GM12892 (cell line): ENCODE data around the gene ARVCF.

Experiments used
- DNase-seq: peaks from one replicate; pipeline ENCODE4 v3.0.0; 2011; ENCODE audit not compliant: insufficient read length
- FAIRE-seq: peaks from 2 replicates; lab custom pipeline; 2011; peaks lifted over from hg19 to GRCh38; lab: Jason Lieb, UNC
- POLR2A ChIP-seq: IDR thresholded peaks from 2 replicates; pipeline ENCODE4 v1.6.1; 2011; ENCODE audit warnings: low read depth, low read length, control low read depth
- POLR2AphosphoS5 ChIP-seq: IDR thresholded peaks from 2 replicates; pipeline ENCODE4 v1.6.1; 2011; ENCODE audit warnings: low read depth, low read length, control low read depth
- TAF1 ChIP-seq: IDR thresholded peaks from 2 replicates; pipeline ENCODE4 v1.6.1; 2011; ENCODE audit warnings: low read depth, mild to moderate bottlenecking, control low read depth, low read length, borderline replicate concordance

The ARVCF gene

GRCh38 chr22:20052309-20053259 lies 36.0 kb upstream of the ARVCF start:
- no peak for FAIRE-seq
- TF ChIP-seq POLR2AphosphoS5 = no peak
- no peak for TF ChIP-seq TAF1
- no peak for TF ChIP-seq POLR2A
- no peak for DNase-seq

- DNase-seq (no peak), FAIRE-seq (no peak)
- TF ChIP-seq POLR2A (no peak), POLR2AphosphoS5 (no peak), TAF1 (no peak)
Observed at GRCh38 chr22:20051927-20052308, 35.3 kb upstream of the ARVCF start.

- TF ChIP-seq TAF1 (no peak), POLR2A (no peak), POLR2AphosphoS5 (no peak)
- DNase-seq (no peak), FAIRE-seq (no peak)
Observed at GRCh38 chr22:20046730-20047129, 30.1 kb upstream of the ARVCF start.

GRCh38 chr22:20044495-20045151 lies 28.0 kb upstream of the ARVCF start:
- FAIRE-seq (no peak), DNase-seq (no peak)
- TF ChIP-seq TAF1 (no peak), POLR2A (no peak), POLR2AphosphoS5 (no peak)

- DNase-seq = no peak
- TF ChIP-seq TAF1 = no peak
- TF ChIP-seq POLR2A = no peak
- TF ChIP-seq POLR2AphosphoS5 = no peak
- no peak for FAIRE-seq
Observed at GRCh38 chr22:20043997-20044342, 27.3 kb upstream of the ARVCF start.

GRCh38 chr22:20043057-20043996 lies 26.7 kb upstream of the ARVCF start:
- FAIRE-seq = no peak
- TF ChIP-seq POLR2A = no peak
- no peak for TF ChIP-seq TAF1
- no peak for TF ChIP-seq POLR2AphosphoS5
- no peak for DNase-seq

- no peak for FAIRE-seq
- TF ChIP-seq POLR2AphosphoS5 (no peak), POLR2A (no peak), TAF1 (no peak)
Observed at GRCh38 chr22:20040327-20041200, 23.9 kb upstream of the ARVCF start.

GRCh38 chr22:20039683-20040325 lies 23.2 kb upstream of the ARVCF start:
- DNase-seq = no peak
- FAIRE-seq = no peak
- no peak for TF ChIP-seq TAF1
- TF ChIP-seq POLR2A = no peak
- no peak for TF ChIP-seq POLR2AphosphoS5

More at GRCh38 chr22:20040327-20041200, 23.9 kb upstream of the ARVCF start:
- no peak for DNase-seq

- TF ChIP-seq TAF1 = no peak
- TF ChIP-seq POLR2AphosphoS5 = no peak
- no peak for TF ChIP-seq POLR2A
- no peak for DNase-seq
- no peak for FAIRE-seq
Observed at GRCh38 chr22:20038574-20038973, 22.0 kb upstream of the ARVCF start.

- no peak for DNase-seq
- TF ChIP-seq POLR2AphosphoS5 (no peak), TAF1 (no peak), POLR2A (no peak)
- peak; percentile 70 for FAIRE-seq
Observed at GRCh38 chr22:20037419-20037818, 20.8 kb upstream of the ARVCF start.
